Glutamatergic neuron (in vitro differentiated cells): Measurements from ENCODE around the gene EXOSC5. TPM values are rescaled to one million over a fixed set of nuclear protein-coding genes. Genes with fewer than 3 reads are reported as not detected.

Source experiments
- DNase-seq: peaks from one replicate; pipeline ENCODE4 v3.0.0; 2022
- H3K27ac Mint-ChIP-seq: one replicate; pipeline ENCODE4 v1.8.0; 2020; ENCODE audit warnings: mild to moderate bottlenecking, mixed read lengths, inconsistent platforms; ENCODE audit not compliant: unreplicated experiment
- H3K27me3 Mint-ChIP-seq: one replicate; pipeline ENCODE4 v1.8.0; 2020; ENCODE audit warnings: mild to moderate bottlenecking, moderate library complexity, mixed read lengths, inconsistent platforms; ENCODE audit not compliant: unreplicated experiment
- H3K36me3 Mint-ChIP-seq: one replicate; pipeline ENCODE4 v1.8.0; 2020; ENCODE audit warnings: mild to moderate bottlenecking, mixed read lengths, inconsistent platforms; ENCODE audit not compliant: unreplicated experiment
- H3K4me1 Mint-ChIP-seq: one replicate; pipeline ENCODE4 v1.8.0; 2020; ENCODE audit warnings: mild to moderate bottlenecking, low read depth, mixed read lengths, inconsistent platforms; ENCODE audit not compliant: unreplicated experiment
- H3K4me3 Mint-ChIP-seq: one replicate; pipeline ENCODE4 v1.8.0; 2020; ENCODE audit warnings: mild to moderate bottlenecking, mixed read lengths, inconsistent platforms; ENCODE audit not compliant: unreplicated experiment
- H3K9me3 Mint-ChIP-seq: one replicate; pipeline ENCODE4 v1.8.0; 2020; ENCODE audit warnings: mild to moderate bottlenecking, moderate library complexity, mixed read lengths, inconsistent platforms; ENCODE audit not compliant: unreplicated experiment
- total RNA-seq: library from RNA; stranded (reverse); fragmentation: NEBNext Ultra II Directional; extraction: Animal tissue kit (Norgen Biotek cat#: 25700); gene quantifications from one replicate; pipeline ENCODE4 v1.2.1, GENCODE V29; 2021; ENCODE audit not compliant: unreplicated experiment
- TF ChIP-seq, protein P1 (sequence below): fragments of 200-600 bp; sonication (generic); IDR thresholded peaks from one replicate; pipeline ENCODE4 v1.5.0; 2021; ENCODE audit not compliant: partially characterized antibody, unreplicated experiment

The EXOSC5 gene
- total RNA-seq, 1 donor from 2014 or later, result 18.2 TPM

DNA sequence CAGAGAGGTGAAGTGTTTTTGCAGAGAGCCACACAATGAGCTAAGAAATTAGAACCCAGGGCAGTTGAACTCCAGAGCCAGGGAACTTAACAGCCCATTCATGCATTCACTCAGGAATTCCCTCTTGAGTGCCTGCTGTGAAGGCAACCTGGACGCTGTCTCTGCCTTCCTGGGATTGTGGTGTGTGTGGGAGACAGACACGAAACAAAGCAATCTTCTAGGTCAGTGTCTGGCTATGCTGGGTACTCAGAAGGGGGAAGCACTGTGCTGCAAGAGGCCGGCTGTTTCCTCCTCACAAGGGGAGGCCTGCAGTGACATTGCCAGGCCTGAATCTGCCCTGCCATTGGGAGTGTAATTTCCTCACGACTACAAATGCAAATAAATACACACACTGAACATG, 10.1 kb upstream of the EXOSC5 start:
- Mint-ChIP-seq H3K27me3 (no peaks in the 10 kb centered on the region), H3K4me1 (no peaks in the 10 kb centered on the region), H3K9me3 (no peaks in the 10 kb centered on the region), H3K4me3 (no peak overlapping the region), H3K36me3 (no peaks in the 10 kb centered on the region), H3K27ac (peak overlapping the region; percentile 84)
- no peak for DNase-seq
- TF ChIP-seq, protein P1, sequence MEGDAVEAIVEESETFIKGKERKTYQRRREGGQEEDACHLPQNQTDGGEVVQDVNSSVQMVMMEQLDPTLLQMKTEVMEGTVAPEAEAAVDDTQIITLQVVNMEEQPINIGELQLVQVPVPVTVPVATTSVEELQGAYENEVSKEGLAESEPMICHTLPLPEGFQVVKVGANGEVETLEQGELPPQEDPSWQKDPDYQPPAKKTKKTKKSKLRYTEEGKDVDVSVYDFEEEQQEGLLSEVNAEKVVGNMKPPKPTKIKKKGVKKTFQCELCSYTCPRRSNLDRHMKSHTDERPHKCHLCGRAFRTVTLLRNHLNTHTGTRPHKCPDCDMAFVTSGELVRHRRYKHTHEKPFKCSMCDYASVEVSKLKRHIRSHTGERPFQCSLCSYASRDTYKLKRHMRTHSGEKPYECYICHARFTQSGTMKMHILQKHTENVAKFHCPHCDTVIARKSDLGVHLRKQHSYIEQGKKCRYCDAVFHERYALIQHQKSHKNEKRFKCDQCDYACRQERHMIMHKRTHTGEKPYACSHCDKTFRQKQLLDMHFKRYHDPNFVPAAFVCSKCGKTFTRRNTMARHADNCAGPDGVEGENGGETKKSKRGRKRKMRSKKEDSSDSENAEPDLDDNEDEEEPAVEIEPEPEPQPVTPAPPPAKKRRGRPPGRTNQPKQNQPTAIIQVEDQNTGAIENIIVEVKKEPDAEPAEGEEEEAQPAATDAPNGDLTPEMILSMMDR, result no peak

GRCh38 chr19:41405776-41406175, 8.6 kb upstream of the EXOSC5 start:
- no peaks in the 10 kb centered on the region for H3K27me3 Mint-ChIP-seq
- TF ChIP-seq, protein P1, result no peak
- no peaks in the 10 kb centered on the region for H3K4me1 Mint-ChIP-seq
- DNase-seq, result no peak
- H3K4me3 Mint-ChIP-seq, result no peak overlapping the region
- H3K9me3 Mint-ChIP-seq, result no peaks in the 10 kb centered on the region
- H3K27ac Mint-ChIP-seq, result no peak overlapping the region
- H3K36me3 Mint-ChIP-seq, result no peaks in the 10 kb centered on the region

GRCh38 chr19:41403181-41403970, 6.2 kb upstream of the EXOSC5 start:
- TF ChIP-seq, protein P1, result no peak
- no peaks in the 10 kb centered on the region for H3K27me3 Mint-ChIP-seq

GRCh38 chr19:41402010-41402409, 4.9 kb upstream of the EXOSC5 start:
- H3K27me3 Mint-ChIP-seq, result peaks cover 6% of the 10 kb centered on the region
- no peak overlapping the region for H3K4me3 Mint-ChIP-seq
- no peak overlapping the region for H3K27ac Mint-ChIP-seq

More at GRCh38 chr19:41403181-41403970, 6.2 kb upstream of the EXOSC5 start:
- no peak for DNase-seq
- no peak overlapping the region for H3K27ac Mint-ChIP-seq
- no peaks in the 10 kb centered on the region for H3K36me3 Mint-ChIP-seq
- H3K4me3 Mint-ChIP-seq, result no peak overlapping the region
- H3K9me3 Mint-ChIP-seq, result no peaks in the 10 kb centered on the region
- H3K4me1 Mint-ChIP-seq, result peaks cover 7% of the 10 kb centered on the region

GRCh38 chr19:41401483-41401882, 4.3 kb upstream of the EXOSC5 start:
- no peak overlapping the region for H3K27ac Mint-ChIP-seq
- H3K27me3 Mint-ChIP-seq, result peaks cover 6% of the 10 kb centered on the region
- no peak overlapping the region for H3K4me3 Mint-ChIP-seq
- TF ChIP-seq, protein P1, result no peak
- peaks cover 8% of the 10 kb centered on the region for H3K9me3 Mint-ChIP-seq
- H3K36me3 Mint-ChIP-seq, result no peaks in the 10 kb centered on the region
- DNase-seq, result no peak
- peaks cover 13% of the 10 kb centered on the region for H3K4me1 Mint-ChIP-seq

More at GRCh38 chr19:41402010-41402409, 4.9 kb upstream of the EXOSC5 start:
- Mint-ChIP-seq H3K4me1 (peaks cover 12% of the 10 kb centered on the region), H3K36me3 (no peaks in the 10 kb centered on the region), H3K9me3 (peaks cover 7% of the 10 kb centered on the region)
- TF ChIP-seq, protein P1, result no peak
- no peak for DNase-seq
